ENCODE data around the gene UBXN2A.
"Not testable (repeated sequence)": the region's sequence is repeated elsewhere in the genome, so short reads cannot be mapped to it uniquely, and the experiment has no call there.

The UBXN2A gene

DNA sequence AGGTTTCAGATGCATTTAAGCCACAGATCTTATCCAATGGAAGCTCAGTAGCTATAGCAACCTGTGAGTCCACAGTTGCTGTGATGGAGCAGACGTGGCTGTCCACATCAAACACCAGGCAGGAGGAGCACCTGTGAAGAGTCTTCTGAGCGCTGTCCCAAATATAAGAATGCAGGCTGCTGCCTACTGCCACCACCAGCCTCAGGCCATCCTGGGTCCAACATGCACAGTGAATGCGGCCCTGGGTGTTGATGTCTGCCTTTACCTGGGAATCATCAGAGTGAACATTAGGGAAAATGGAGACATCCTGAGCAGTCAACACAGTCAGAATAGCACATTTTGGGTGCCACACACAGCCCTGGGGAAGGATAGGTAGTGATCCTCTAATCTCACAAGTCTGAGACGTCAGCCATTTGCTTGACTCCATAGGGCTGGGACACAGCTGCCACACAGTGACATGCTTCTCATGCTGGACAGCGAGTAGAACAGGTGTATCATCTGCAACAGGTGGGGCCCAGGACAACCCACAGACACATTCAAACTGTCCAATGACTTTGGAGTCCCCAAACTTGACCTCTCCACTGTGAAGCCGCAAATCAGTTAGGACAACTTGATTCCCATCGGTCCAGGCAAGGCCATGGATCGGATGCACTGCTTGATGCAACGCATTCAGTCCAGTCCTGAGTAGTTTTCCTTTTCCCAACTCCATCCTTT lies 98.7 kb downstream of the UBXN2A start:
- H3K4me3 ChIP-seq (ENCODE audit: low read depth, low read length): no peak overlapping the region

DNA sequence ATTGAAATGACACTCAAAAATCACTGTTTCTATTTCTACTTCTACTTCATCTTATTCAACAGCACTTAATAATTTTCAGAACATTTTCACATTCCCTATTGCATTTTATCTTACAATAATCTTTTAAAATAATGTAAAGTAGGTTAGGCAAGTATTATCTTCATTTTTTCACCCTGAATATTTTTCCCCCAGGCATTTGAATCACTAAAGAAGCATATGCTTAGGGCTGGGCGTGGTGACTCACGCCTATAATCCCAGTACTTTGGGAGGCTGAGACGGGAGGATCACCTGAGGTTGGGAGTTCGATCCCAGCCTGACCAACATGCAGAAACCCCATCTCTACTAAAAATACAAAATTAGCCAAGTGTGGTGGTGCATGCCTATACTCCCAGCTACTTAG lies 100.2 kb downstream of the UBXN2A start:
- TF ChIP-seq, protein P1, sequence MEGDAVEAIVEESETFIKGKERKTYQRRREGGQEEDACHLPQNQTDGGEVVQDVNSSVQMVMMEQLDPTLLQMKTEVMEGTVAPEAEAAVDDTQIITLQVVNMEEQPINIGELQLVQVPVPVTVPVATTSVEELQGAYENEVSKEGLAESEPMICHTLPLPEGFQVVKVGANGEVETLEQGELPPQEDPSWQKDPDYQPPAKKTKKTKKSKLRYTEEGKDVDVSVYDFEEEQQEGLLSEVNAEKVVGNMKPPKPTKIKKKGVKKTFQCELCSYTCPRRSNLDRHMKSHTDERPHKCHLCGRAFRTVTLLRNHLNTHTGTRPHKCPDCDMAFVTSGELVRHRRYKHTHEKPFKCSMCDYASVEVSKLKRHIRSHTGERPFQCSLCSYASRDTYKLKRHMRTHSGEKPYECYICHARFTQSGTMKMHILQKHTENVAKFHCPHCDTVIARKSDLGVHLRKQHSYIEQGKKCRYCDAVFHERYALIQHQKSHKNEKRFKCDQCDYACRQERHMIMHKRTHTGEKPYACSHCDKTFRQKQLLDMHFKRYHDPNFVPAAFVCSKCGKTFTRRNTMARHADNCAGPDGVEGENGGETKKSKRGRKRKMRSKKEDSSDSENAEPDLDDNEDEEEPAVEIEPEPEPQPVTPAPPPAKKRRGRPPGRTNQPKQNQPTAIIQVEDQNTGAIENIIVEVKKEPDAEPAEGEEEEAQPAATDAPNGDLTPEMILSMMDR (IDR thresholded peaks at IDR 0.05; ENCODE audit: low read depth, low read length): no peak
- no peak overlapping the region for H3K4me3 ChIP-seq (ENCODE audit: low read depth, low read length)

More for the DNA sequence above, 98.7 kb downstream of the UBXN2A start:
- TF ChIP-seq, protein P1 (IDR thresholded peaks at IDR 0.05; ENCODE audit: low read depth, low read length): no peak

DNA sequence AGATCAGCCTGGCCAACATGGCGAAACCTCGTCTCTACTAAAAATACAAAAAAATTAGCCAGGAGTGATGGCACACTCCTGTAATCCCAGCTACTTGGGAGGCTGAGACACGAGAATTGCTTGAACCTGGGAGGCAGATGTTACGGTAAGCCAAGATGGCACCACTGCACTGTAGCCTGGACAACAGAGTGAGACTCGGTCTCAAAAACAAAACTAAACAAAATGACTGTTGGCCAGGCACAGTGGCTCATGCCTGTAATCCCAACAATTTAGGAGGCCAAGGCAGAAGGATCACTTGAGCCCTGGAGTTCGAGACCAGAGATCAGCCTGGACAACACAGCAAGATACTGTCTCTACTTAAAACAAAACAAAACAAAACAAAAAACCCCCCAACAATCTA lies 102.9 kb downstream of the UBXN2A start:
- not testable (repeated sequence) for H3K4me3 ChIP-seq (ENCODE audit: low read depth, low read length)

DNA sequence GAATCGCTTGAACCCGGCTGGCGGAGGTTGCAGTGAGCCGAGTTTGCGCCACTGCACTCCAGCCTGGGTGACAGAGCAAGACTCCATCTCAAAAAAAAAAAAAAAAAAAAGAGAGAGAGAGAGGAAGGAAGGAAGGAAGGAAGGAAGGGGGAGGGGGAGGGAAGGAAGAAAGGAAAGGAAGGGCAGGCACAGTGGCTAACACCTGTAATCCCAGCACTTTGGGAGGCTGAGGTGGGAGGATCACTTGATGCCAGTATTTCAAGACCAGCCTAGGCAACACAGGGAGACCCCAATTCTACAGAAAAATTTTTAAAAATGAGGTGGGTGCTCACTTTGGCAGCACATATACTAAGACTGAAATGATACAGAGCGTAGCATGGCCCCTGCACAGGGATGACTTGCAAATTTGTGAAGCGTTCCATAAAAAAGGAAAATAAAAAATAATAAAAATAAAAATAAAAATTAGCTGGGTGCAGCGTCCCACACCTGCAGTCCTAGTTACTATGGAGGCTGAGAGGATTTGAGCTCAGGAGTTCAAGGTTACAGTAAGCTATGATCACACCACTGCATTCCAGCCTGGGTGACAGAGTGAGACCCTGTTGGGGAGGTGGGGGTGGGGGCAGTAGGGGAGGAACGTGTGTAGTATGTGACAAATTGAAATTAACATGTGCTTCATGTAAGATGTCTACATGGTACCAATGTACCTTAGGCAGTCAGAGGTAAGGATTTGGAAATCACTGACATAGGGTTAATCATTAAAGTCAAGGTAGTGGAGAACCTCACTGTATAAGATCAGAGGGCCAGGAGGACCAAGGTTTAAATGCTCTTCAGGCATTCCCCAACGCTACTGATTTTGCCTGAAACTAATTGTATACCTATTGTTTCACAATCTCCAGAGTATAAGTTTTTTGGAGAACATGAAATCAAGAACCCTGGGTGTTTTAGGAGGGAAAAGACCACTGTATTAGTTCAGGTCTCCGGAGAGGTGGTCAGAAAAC lies 105.5 kb downstream of the UBXN2A start:
- peak overlapping the region; percentile 84 for H3K4me3 ChIP-seq (ENCODE audit: low read depth, low read length)
- TF ChIP-seq, protein P1 (IDR thresholded peaks at IDR 0.05; ENCODE audit: low read depth, low read length): no peak

DNA sequence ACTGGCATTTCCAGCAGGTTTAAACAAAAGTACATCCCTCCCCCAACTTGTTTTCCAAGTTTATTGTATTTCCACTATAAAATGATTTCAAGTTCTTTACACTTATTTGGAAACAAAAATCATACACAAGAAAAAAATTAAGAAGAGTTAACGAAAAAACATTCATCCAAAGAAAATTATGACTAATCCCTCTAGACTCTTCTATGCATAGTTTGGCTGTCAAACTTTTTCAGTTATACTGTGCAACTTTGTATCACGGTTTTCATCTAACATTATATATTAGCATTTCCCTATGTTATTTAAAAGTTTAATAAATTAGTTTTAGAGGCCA lies 106.3 kb downstream of the UBXN2A start:
- peak overlapping the region; percentile 84 for H3K4me3 ChIP-seq (ENCODE audit: low read depth, low read length)
- TF ChIP-seq, protein P1 (IDR thresholded peaks at IDR 0.05; ENCODE audit: low read depth, low read length): no peak

DNA sequence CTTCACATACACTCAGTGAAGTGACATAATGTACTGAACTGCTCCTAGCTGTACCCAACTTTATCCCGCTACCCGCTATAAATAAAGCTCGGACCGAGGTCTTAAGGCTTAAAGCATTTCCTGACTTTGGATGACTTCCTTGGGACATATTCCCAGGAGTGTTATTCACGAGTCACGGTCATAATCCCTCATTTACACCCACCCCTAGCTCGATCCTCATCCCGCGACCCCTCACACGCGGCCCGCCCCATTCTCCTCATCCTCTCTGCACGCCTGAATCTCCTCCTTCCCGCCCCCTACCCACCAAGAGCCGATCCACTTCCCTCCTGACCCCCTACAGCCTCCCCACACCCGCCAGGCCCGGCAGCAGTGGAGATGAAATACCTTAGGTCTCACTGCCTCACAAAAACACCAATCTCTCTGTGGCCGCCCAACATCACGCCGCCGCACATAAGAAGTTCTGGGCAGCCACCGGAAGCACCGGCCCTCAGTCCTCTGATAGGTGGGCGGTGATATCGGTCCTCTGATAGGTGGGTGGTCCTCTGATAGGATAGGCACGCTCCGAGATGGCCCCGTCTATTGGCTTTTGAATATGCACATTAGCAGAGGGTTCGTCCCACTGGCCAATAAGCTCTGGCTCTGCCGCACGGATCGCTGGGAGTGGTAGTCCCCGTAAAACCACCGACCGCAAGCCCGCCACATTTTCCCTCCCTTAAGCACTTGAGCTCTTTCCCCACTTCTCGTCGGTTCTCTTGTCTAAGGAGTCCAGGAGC lies 106.9 kb downstream of the UBXN2A start, which contains the start of gene WDCP:
Gene WDCP (minus strand): TSS at position 462 of the 773 bp plus-strand sequence. CDS start 7,897 bp downstream, outside the sequence.
- TF ChIP-seq, protein P1 (IDR thresholded peaks at IDR 0.05; ENCODE audit: low read depth, low read length): no peak
- H3K4me3 ChIP-seq (ENCODE audit: low read depth, low read length): peak within 1 kb of the TSS; percentile 84

DNA sequence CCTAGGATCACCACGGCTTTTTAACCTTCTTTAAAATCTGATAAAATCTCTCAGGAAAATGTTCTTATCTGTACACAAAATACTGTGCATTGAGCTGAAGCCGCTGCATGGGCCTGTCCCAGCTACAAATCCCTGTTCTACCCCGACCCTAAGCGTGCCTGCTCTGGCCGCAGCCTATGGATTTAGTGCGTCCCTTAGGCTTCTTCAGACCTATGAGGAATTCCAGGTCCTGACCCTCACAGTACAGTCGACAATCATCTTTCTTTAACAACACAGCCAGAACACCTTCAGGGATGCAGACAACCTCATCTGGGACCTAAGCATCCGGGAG lies 107.4 kb downstream of the UBXN2A start:
- TF ChIP-seq, protein P1 (IDR thresholded peaks at IDR 0.05; ENCODE audit: low read depth, low read length): no peak
- H3K4me3 ChIP-seq (ENCODE audit: low read depth, low read length): no peak overlapping the region

Measured in WI38 (cell line).